Activated T-cell treated with anti-CD3 and anti-CD28 coated beads, Interleukin-2, amount 50 U/mL, for 72 hours (primary cell): ENCODE measurements around the gene UBR4. TPM values are rescaled to one million over a fixed set of nuclear protein-coding genes. Genes with fewer than 3 reads are reported as not detected.
A peak's percentile ranks its signal among the peaks of the same experiment; 100 is the strongest.
"Not testable (repeated sequence)": the region's sequence is repeated elsewhere in the genome, so short reads cannot be mapped to it uniquely, and the experiment has no call there.

ENCODE experiments used
- ATAC-seq, 2 donors: fragments of 150-1000 bp; cut with Tn5 transposase; replicated peaks in 1 of 2; 2 replicates each; pipeline ENCODE4 v1.10.0; 2021; ENCODE audit warnings: moderate library complexity in 2 of 2, mild to moderate bottlenecking in 1 of 2
- DNase-seq, 2 donors: peaks; one replicate each; pipeline ENCODE4 v3.0.0; 2021 to 2022; ENCODE audit warnings: mixed read lengths in 1 of 2
- H3K27ac Mint-ChIP-seq: one replicate; pipeline ENCODE4 v1.8.0; 2022; ENCODE audit warnings: mild to moderate bottlenecking, moderate library complexity, mixed read lengths
- H3K27me3 Mint-ChIP-seq: one replicate; pipeline ENCODE4 v1.8.0; 2022; ENCODE audit warnings: low read depth, mixed read lengths
- H3K36me3 Mint-ChIP-seq, 2 donors: one replicate each; pipeline ENCODE4 v1.8.0; 2022; ENCODE audit warnings: mixed read lengths in 2 of 2, mild to moderate bottlenecking in 1 of 2; ENCODE audit not compliant: insufficient read depth in 2 of 2
- H3K4me1 Mint-ChIP-seq: one replicate; pipeline ENCODE4 v1.8.0; 2022; ENCODE audit warnings: low read depth, mixed read lengths
- H3K4me3 Mint-ChIP-seq, 2 donors: one replicate each; pipeline ENCODE4 v1.8.0; 2022; ENCODE audit warnings: mild to moderate bottlenecking in 2 of 2, mixed read lengths in 2 of 2, moderate library complexity in 2 of 2
- H3K9me3 Mint-ChIP-seq, 2 donors: one replicate each; pipeline ENCODE4 v1.8.0; 2022; ENCODE audit warnings: mixed read lengths in 2 of 2
- total RNA-seq, 2 donors: library from RNA; stranded (reverse); gene quantifications; one replicate each; pipeline ENCODE4 v1.2.3, GENCODE V29; 2022

Gene UBR4
- total RNA-seq, 2 donors from 2014 or later: 208 to 215 TPM

DNA sequence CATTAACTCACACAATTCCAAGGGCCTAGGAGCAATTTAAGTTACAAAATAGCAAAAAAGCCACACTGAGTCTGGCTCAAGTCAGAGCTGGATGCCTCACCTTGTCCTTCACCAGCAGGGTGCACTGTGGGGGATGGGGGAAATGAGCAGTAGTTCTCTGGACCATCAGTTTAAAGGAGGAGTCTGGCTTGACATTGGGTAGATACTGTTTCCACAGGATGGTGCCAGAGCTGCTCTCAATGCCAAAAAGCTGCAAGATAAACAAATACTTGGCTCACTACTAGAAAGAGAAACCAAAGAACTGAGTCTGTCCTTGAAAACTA lies 22.4 kb upstream of the UBR4 start:
- peaks cover under 1% of the 10 kb centered on the region for H3K4me1 Mint-ChIP-seq
- H3K9me3 Mint-ChIP-seq: no peaks in the 10 kb centered on the region
- no peaks in the 10 kb centered on the region for H3K27me3 Mint-ChIP-seq
- ATAC-seq (no peak), DNase-seq (no peak)
- H3K27ac Mint-ChIP-seq: no peak overlapping the region
- no peak overlapping the region for H3K4me3 Mint-ChIP-seq
- H3K36me3 Mint-ChIP-seq: peaks cover 2 to 20% of the 10 kb centered on the region in 2 donors

DNA sequence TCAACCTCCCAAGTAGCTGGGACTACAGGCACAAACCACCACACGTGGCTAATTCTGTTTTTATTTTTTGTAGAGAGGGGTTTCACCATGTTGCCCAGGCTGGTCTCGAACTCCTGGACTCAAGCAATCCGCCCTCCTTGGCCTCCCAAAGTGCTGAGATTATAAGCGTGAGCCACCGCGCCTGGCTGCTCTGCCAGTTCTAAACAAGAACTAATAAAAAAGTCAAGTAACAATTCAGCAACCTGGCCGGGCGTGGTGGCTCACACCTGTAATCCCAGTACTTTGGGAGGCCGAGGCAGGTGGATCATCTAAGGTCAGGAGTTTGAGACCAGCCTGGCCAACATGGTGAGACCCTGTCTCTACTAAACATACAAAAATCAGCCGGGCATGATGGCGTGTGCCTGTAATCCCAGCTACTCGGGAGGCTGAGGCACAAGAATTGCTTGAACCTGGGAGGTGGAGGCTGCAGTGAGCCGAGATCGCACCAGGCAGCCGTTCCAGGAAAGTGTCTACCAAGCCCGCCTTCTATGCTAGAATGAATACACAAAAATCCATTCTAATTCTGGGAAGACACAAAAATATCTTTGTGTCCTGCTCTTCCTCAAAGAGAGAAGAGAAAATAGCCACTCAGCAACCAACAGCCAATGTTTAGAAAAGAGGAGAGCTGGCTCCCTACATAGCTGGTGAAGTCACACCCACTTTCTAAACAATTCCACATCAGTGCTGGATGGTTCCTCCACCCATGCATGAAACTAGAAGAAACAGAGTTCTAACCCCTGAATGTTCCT lies 21.9 kb upstream of the UBR4 start:
- ATAC-seq, H3K9me3 Mint-ChIP-seq, DNase-seq, H3K27me3 Mint-ChIP-seq, H3K4me1 Mint-ChIP-seq, H3K4me3 Mint-ChIP-seq: not testable (repeated sequence)
- Mint-ChIP-seq H3K27ac (peak overlapping the region; percentile 42), H3K36me3 (peaks cover 2 to 20% of the 10 kb centered on the region in 2 donors)

DNA sequence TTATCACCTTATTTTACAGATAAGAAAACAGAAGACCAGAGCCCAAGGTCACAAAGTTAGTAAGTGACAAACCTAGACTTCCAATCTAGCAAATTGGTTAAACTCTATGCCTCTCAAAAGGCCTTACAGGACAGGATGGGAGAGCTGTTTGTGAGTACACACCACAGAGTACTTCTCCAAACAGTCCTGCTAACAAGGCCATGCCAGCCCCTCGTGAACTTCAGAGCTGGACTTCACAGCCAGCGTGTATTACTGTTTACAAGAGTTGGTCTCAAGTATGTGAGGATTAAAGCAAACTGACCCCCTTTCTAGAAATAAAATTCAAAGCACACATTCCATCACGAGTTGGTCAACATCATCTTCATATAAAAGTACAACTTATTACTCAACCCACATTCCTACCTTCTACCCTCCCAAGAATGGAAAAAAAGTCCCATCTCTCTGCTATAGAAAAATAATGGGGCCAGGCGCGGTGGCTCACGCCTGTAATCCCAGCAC lies 19.8 kb upstream of the UBR4 start:
- ATAC-seq: no peak
- Mint-ChIP-seq H3K36me3 (peaks cover 2 to 24% of the 10 kb centered on the region in 2 donors), H3K4me3 (no peak overlapping the region), H3K27ac (no peak overlapping the region), H3K27me3 (no peaks in the 10 kb centered on the region), H3K9me3 (no peaks in the 10 kb centered on the region), H3K4me1 (peaks cover 5% of the 10 kb centered on the region)
- DNase-seq: no peak

DNA sequence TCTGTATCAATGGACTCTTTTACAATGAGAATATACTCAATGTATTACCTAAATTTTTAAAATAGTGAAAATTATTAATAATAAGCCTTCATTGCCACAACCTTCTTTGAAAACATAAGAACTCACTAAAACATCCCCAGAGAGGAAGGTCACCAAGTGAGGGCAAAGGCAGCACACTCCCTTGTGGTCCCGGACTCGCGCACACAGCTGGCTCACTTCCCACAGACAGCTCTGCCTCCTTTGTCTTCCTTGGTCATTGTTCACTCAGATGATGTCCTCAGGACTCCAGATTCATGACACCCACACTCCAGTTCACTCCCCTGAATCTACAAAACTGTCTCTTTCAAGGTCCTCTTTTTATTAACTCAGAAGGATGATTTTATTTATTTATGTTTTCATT lies 19.2 kb upstream of the UBR4 start:
- Mint-ChIP-seq H3K27ac (no peak overlapping the region), H3K4me1 (peaks cover 9% of the 10 kb centered on the region), H3K27me3 (no peaks in the 10 kb centered on the region), H3K9me3 (no peaks in the 10 kb centered on the region), H3K4me3 (no peak overlapping the region), H3K36me3 (peaks cover 5 to 29% of the 10 kb centered on the region in 2 donors)
- no peak for DNase-seq
- ATAC-seq: no peak

DNA sequence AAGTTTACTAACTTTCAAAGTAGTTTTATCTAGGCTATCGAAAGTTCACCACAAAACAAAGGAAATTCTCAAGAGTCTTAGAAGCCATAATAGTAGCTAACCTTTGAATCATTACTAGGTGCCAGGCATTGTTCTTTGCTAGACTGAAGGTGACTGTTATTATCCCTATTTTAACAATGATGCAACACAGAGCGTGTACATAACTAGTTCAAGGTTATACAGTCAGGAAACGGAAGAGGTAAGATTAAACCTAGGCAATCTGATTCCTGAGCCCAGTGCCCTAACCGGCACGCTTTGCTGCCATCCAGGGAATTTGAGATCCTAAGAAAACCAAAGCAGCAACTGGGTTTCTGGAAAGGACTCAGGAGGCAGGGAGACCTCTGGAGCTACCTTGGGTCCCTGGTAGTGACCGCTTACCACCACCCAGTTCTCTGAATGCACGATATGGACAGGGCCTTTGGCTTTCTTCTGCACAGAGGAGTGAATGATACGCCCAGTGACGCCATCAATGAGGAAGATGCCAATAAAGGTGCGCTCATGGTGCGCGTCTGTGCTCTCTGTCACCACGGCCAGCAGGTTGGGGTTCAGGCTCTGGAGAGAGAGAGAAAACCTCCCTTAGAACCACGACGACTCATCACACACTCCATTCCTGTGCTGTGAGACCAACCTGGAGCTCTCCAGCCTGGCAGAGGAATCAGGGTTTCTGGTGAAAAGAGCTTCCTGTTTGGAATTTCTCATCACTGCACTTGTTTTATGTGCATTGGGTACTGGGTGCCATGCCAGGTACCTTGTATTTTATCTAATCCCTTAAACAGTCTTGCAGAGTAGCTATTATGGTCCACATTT lies 13.1 kb upstream of the UBR4 start:
- H3K27me3 Mint-ChIP-seq: no peaks in the 10 kb centered on the region
- ATAC-seq: no peak
- peaks cover 23% of the 10 kb centered on the region for H3K4me1 Mint-ChIP-seq
- H3K9me3 Mint-ChIP-seq: no peaks in the 10 kb centered on the region
- no peak for DNase-seq
- peaks cover 14 to 43% of the 10 kb centered on the region in 2 donors for H3K36me3 Mint-ChIP-seq
- no peak overlapping the region for H3K27ac Mint-ChIP-seq
- no peak overlapping the region for H3K4me3 Mint-ChIP-seq

DNA sequence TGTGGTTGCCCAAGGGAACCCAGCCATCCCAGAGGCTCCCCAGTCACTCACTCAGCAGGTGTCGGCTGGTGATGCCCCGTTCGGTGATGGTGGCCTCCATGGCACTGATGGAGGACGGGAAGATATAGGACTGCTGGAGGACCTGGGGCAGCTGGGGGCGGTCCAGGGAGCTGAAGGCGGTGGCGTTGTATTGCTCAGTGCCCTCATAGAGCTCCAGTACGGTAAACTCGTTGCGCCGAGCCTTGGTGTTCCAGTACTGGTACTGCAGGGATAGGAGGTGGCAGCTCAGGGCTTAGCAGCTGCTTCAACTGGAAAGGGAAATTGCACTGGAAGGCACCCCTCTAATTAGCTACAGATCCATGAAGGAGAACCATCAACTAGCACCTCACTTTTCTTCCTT lies 12.5 kb upstream of the UBR4 start:
- H3K4me3 Mint-ChIP-seq: no peak overlapping the region
- no peaks in the 10 kb centered on the region for H3K9me3 Mint-ChIP-seq
- H3K36me3 Mint-ChIP-seq: peaks cover 14 to 43% of the 10 kb centered on the region in 2 donors
- ATAC-seq (no peak), DNase-seq (no peak)
- no peak overlapping the region for H3K27ac Mint-ChIP-seq
- peaks cover 23% of the 10 kb centered on the region for H3K4me1 Mint-ChIP-seq
- H3K27me3 Mint-ChIP-seq: no peaks in the 10 kb centered on the region

DNA sequence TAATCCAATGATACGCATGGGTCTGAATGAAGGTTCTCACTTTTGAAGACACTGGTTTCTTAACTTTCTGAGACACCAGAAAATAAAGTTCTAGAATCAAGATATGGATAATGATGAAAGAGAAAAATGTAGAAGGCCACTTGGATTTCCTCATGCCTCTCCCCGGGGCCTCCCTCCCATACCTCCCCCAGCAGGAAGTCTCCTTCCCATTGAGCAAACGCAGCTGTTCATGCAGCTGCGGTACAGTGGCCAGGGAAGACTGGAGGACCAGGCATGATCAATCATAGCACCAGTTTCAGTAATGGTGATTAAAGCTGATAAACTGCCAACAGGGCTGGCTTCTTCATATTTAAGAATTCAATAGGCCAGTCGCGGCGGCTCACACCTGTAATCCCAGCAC lies 10.9 kb upstream of the UBR4 start:
- Mint-ChIP-seq H3K4me3 (no peak overlapping the region), H3K9me3 (no peaks in the 10 kb centered on the region), H3K27me3 (no peaks in the 10 kb centered on the region), H3K4me1 (peaks cover 18% of the 10 kb centered on the region), H3K27ac (peak overlapping the region; percentile 52), H3K36me3 (peaks cover 17 to 43% of the 10 kb centered on the region in 2 donors)
- DNase-seq (no peak), ATAC-seq (no peak)

DNA sequence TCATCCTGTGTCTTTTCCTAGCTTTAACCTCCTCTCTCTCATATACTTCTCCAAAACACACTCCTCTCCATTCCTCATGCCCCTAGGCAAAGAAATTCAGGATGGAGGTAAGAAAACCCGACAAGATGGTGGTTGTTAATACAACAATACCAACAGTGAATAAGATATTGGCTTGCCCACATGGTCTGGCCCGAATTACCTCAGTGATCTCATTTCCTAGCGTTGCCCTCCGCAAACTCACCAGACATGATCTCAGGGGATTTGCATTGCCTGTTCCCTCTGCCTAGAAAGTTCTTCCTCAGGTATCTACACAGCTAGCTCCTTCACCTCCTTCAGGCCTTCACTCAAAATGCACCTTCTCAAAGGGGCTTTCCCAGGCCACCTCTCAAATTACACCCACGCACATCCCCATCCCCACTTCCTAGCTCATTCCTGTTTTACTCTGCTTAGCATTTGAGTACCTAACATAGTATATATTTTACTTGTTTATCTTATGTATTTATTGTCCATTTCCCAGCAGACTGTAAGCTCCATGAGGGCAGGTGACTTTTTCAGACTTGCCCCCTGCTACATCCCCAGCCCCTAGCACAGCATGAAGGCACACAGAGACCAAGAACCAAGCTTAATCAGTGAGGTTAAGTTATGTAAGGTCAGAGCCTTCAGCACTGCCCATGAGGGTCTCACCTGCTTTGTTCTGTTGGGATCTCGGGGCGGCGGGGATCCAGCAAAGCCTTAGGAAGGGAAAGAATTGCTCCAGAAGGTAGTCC lies 10.2 kb upstream of the UBR4 start:
- no peak for DNase-seq
- H3K9me3 Mint-ChIP-seq: no peaks in the 10 kb centered on the region
- ATAC-seq: no peak

DNA sequence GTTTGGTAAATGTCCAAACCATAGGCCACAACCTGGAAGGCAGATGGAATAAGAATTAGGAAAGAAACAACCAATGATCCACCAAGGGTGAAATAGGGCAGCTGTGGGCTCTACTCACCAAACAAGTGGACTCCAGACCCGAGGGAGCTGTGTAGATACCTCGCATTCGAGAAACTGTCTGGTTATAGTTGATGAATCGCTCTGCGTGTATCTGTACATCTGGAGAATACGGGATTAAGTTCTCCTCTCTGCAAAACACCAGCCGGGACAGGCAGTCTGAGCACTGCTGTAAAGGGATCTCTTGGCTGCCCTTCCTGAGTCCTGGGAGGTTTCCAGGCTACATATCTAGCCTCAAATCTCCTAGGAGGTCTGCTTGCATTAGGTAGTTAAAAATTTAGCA lies 9.4 kb upstream of the UBR4 start:
- Mint-ChIP-seq H3K27me3 (no peaks in the 10 kb centered on the region), H3K27ac (peak overlapping the region; percentile 52), H3K9me3 (no peaks in the 10 kb centered on the region), H3K4me3 (no peak overlapping the region), H3K4me1 (peaks cover 20% of the 10 kb centered on the region), H3K36me3 (peaks cover 18 to 32% of the 10 kb centered on the region in 2 donors)
- no peak for ATAC-seq
- no peak for DNase-seq

More for the DNA sequence above, 10.2 kb upstream of the UBR4 start:
- Mint-ChIP-seq H3K36me3 (peaks cover 19 to 38% of the 10 kb centered on the region in 2 donors), H3K4me1 (peaks cover 20% of the 10 kb centered on the region), H3K27me3 (no peaks in the 10 kb centered on the region), H3K4me3 (no peak overlapping the region), H3K27ac (peak overlapping the region; percentile 52)

DNA sequence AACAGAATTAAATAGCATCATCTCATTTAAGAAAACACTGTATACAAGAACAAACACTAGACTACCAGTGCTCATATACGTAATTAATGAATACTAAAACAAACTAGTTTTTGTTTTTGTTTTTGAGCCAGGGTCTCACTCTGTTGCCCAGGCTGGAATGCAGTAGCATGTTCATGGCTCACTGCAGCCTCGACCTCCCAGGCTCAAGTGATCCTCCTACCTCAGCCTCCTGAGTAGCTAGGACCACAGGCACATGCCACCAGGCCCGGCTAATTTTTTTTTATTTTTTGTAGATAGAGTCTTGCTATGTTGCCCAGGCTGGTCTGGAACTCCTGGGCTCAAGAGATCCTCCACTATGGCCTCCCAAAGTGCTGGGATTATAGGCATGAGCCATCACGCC lies 6.5 kb upstream of the UBR4 start:
- peaks cover 41% of the 10 kb centered on the region for H3K4me1 Mint-ChIP-seq
- not testable (repeated sequence) for DNase-seq, H3K9me3 Mint-ChIP-seq, ATAC-seq, H3K4me3 Mint-ChIP-seq, H3K27me3 Mint-ChIP-seq
- peaks cover 10 to 25% of the 10 kb centered on the region in 2 donors for H3K36me3 Mint-ChIP-seq
- peak overlapping the region; percentile 7 for H3K27ac Mint-ChIP-seq

DNA sequence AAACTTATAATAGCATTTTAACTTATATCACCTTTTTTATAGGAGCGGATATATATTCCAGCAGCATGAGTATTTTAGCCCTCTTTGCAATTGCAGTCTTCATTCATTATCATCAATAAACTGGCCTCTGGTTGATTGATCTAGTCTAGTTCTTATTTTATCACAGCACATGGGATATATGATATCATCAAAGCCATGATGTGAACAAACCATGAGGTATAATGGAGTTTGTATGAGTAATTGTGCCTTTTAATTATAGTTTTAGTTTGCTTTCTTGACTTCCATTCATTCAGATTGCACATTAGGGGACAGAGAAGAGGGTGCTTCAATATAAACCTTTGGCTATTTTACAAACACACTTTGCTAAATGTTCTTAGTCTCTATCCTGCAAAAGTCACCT lies 3.5 kb upstream of the UBR4 start:
- H3K4me1 Mint-ChIP-seq: peaks cover 49% of the 10 kb centered on the region
- ATAC-seq: no peak
- H3K27ac Mint-ChIP-seq: peak overlapping the region; percentile 80
- H3K27me3 Mint-ChIP-seq: no peaks in the 10 kb centered on the region
- DNase-seq: no peak
- no peaks in the 10 kb centered on the region for H3K9me3 Mint-ChIP-seq
- peaks cover 9 to 15% of the 10 kb centered on the region in 2 donors for H3K36me3 Mint-ChIP-seq
- H3K4me3 Mint-ChIP-seq: peak overlapping the region in 1 of 2 donors; percentile 11

DNA sequence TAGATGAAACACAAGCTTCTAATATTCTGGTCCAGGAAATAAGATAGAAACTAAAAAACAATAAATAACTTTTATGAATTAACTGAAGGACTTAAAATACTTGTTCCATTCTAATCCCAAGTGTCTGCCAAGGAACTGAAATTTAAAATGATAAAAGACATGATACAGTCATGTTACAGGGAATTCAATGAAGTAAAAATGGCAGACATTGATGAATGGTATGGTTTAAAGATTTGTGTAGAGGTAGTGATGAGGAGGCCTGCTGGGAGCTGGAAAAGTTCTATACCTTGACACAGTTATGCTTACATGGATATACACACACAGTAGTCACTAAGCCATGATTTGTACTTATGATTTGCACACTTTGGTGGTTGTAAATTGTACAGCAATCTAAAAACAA lies 2.1 kb upstream of the UBR4 start:
- Mint-ChIP-seq H3K36me3 (peaks cover 9% of the 10 kb centered on the region in 2 donors), H3K4me1 (peaks cover 61% of the 10 kb centered on the region), H3K27ac (peak overlapping the region; percentile 94), H3K9me3 (no peaks in the 10 kb centered on the region), H3K27me3 (no peaks in the 10 kb centered on the region), H3K4me3 (peak overlapping the region; percentile 92 to 95)
- DNase-seq: no peak
- ATAC-seq: no peak
